ENCODE data around the gene FMNL3.
"Not testable (repeated sequence)": the region's sequence is repeated elsewhere in the genome, so short reads cannot be mapped to it uniquely, and the experiment has no call there.

Gene FMNL3

DNA sequence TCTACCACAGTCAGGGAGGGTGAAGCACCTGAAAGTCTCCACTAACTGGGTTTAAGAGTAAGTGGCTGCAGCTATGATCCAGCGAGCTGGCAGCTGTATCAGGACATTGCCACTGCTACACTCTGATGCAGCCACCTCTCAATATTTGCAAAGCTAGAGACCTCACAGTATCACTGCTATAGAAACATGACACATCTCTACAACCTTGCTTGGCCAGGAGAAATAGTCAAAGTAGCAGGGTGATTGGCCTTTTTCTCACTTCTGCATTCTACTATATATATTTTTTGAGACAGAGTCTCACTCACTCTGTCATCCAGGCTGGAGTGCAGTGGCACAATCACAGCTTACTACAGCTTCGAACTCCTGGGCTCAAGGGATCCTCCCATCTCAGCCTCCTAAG is 9.3 kb upstream of the FMNL3 start:
- H3K27me3 ChIP-seq (ENCODE audit: insufficient read depth, low read depth, severe bottlenecking): no peaks in the 10 kb centered on the region
- H3K36me3 ChIP-seq: no peaks in the 10 kb centered on the region
- no peak overlapping the region for H3K27ac ChIP-seq
- no peak for DNase-seq
- no peaks in the 10 kb centered on the region for H3K9me3 ChIP-seq (ENCODE audit: severe bottlenecking)
- TF ChIP-seq, protein P1, sequence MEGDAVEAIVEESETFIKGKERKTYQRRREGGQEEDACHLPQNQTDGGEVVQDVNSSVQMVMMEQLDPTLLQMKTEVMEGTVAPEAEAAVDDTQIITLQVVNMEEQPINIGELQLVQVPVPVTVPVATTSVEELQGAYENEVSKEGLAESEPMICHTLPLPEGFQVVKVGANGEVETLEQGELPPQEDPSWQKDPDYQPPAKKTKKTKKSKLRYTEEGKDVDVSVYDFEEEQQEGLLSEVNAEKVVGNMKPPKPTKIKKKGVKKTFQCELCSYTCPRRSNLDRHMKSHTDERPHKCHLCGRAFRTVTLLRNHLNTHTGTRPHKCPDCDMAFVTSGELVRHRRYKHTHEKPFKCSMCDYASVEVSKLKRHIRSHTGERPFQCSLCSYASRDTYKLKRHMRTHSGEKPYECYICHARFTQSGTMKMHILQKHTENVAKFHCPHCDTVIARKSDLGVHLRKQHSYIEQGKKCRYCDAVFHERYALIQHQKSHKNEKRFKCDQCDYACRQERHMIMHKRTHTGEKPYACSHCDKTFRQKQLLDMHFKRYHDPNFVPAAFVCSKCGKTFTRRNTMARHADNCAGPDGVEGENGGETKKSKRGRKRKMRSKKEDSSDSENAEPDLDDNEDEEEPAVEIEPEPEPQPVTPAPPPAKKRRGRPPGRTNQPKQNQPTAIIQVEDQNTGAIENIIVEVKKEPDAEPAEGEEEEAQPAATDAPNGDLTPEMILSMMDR (IDR thresholded peaks at IDR 0.05; ENCODE audit: low read depth, low read length): no peak
- H3K4me3 ChIP-seq (ENCODE audit: low read depth, low read length): no peak overlapping the region

DNA sequence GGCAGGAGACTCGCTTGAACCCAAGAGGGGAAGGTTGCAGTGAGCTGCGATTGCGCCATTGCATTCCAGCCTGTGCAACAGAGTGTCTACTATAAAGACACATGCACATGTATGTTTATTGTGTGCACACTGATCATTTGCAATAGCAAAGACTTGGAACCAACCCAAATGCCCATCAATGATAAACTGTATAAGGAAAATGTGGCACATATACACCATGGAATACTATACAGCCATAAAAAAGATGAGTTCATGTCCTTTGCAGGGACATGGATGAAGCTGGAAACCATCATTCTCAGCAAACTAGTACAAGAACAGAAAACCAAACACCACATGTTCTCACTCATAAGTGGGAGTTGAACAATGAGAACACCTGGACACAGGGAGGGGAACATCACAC is 6.7 kb upstream of the FMNL3 start:
- not testable (repeated sequence) for H3K9me3 ChIP-seq (ENCODE audit: severe bottlenecking); H3K4me3 ChIP-seq (ENCODE audit: low read depth, low read length); DNase-seq; H3K36me3 ChIP-seq; H3K27me3 ChIP-seq (ENCODE audit: insufficient read depth, low read depth, severe bottlenecking); H3K27ac ChIP-seq

DNA sequence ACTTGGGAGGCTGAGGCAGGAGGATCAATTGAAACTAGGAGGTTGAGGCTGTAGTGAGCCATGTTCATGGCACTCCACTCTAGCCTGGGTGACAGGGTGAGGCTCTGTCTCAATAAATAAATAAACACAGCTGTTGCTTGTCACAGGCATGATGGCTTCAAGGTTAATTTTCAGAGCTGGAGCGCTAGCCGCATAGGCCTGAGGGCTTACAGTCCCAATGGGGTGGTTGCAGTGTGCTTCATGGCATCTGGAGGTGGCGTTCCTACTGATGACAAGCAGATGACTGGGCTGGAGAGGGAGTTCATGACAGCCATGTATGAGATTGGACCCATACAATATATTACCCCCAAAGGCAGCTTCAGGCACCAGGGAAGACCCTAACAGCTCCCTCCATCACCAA is 1.6 kb upstream of the FMNL3 start:
- Histone ChIP-seq H3K4me3 (ENCODE audit: low read depth, low read length) (no peak overlapping the region), H3K27me3 (ENCODE audit: insufficient read depth, low read depth, severe bottlenecking) (no peaks in the 10 kb centered on the region), H3K36me3 (no peaks in the 10 kb centered on the region), H3K27ac (no peak overlapping the region), H3K9me3 (ENCODE audit: severe bottlenecking) (no peaks in the 10 kb centered on the region)
- TF ChIP-seq, protein P1 (IDR thresholded peaks at IDR 0.05; ENCODE audit: low read depth, low read length): no peak
- DNase-seq: no peak

DNA sequence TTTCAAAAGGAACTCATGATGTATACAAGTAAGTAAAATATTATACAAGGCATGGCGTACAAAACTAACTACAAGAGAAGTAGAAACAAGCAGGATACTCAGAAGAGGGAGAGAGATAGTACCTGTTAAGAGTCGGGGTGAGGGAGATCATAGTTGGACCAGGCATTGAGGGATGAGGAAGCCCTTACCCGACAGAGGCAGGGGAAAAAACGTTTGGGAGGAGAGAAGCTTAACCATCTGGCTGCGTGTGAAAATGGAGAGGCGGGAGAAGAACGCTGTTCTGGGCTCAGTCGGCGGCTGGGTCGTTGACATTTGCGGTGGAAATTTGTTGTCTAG is 575 bp upstream of the FMNL3 start:
- Histone ChIP-seq H3K4me3 (ENCODE audit: low read depth, low read length) (peak overlapping the region; percentile 12), H3K9me3 (ENCODE audit: severe bottlenecking) (no peaks in the 10 kb centered on the region), H3K36me3 (no peaks in the 10 kb centered on the region), H3K27me3 (ENCODE audit: insufficient read depth, low read depth, severe bottlenecking) (no peaks in the 10 kb centered on the region), H3K27ac (no peak overlapping the region)
- TF ChIP-seq, protein P1 (IDR thresholded peaks at IDR 0.05; ENCODE audit: low read depth, low read length): no peak
- peak; percentile 15 for DNase-seq

DNA sequence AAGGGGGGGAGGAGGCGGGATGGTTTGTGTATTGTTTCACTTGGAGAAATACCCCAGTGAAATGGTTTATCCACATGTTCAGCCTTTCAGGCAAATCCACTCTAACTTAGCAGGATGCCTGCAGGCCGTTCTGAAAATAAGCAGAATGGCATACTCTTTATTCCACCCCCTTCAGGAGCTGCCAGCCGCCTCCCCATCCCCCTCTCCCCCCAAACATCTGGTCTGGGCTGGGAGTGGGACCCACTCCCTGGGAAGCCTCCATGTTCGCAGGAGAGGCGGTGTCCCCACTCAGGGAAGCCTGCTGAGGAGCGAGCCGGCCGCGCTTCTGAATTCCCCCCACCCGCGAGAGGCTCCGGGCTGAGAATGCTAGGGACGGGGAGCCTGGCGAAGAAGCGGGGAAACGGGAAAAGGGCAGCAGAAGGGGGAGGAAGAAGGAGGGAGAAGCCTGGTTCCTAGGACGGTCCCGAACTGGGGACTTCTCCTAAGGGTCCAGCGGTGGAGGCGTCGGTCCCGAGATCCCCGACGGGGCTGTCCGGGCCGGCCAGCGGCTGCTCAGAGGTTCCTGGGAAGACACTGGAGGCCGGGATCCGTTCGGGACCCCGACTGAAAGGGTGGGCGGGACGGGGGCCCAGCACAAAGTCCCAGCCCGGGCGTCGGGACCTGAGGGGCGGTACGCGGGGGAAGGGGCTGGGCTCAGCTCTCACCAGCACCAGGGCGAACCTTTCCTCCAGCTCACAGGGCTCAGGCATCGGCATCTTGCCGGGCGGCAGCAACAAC is 666 bp downstream of the FMNL3 start:
- DNase-seq: peak; percentile 37
- H3K27ac ChIP-seq: peak overlapping the region; percentile 92
- H3K36me3 ChIP-seq: no peaks in the 10 kb centered on the region
- peak overlapping the region; percentile 91 for H3K4me3 ChIP-seq (ENCODE audit: low read depth, low read length)
- TF ChIP-seq, protein P1 (IDR thresholded peaks at IDR 0.05; ENCODE audit: low read depth, low read length): no peak
- no peaks in the 10 kb centered on the region for H3K27me3 ChIP-seq (ENCODE audit: insufficient read depth, low read depth, severe bottlenecking)
- no peaks in the 10 kb centered on the region for H3K9me3 ChIP-seq (ENCODE audit: severe bottlenecking)

DNA sequence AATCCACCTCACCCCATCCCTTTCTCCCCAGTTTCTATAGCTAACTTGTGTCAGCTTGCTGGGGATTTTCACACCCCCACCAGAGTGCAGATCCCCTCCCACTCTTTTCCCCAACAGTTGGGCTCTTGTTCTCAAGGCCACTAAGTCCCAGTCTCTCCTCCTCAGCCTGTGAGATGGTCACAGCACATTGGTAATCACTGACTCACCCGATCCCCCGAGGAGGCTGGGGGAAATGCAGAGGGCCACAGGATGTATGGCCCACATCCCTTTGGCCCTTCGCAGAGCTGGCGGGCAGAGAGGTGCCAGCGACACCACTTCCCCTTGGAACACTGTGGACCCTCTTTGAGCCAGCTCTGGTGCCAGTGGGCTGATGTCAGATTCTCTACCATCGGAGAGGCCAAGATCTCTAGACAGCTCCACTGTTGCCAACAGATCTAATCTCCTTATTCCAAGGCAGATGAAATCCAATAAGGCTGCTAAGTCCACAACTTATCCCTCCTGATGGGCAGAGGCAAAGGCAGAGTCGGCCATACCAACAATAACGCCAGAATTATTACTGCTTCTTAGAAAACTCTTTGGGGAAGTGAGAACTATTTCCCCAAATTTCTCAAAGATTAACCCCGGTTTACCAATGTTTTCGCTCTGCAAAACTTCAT is 1.6 kb downstream of the FMNL3 start:
- no peaks in the 10 kb centered on the region for H3K27me3 ChIP-seq (ENCODE audit: insufficient read depth, low read depth, severe bottlenecking)
- H3K36me3 ChIP-seq: no peaks in the 10 kb centered on the region
- H3K27ac ChIP-seq: peak overlapping the region; percentile 92
- DNase-seq: peak; percentile 61
- H3K9me3 ChIP-seq (ENCODE audit: severe bottlenecking): no peaks in the 10 kb centered on the region
- TF ChIP-seq, protein P1 (IDR thresholded peaks at IDR 0.05; ENCODE audit: low read depth, low read length): no peak
- H3K4me3 ChIP-seq (ENCODE audit: low read depth, low read length): peak overlapping the region; percentile 91

Data from WERI-Rb-1 (cell line).